Osteocyte (in vitro differentiated cells): Measurements from ENCODE around the gene GNPTAB. TPM values are rescaled to one million over a fixed set of nuclear protein-coding genes. Genes with fewer than 3 reads are reported as not detected.
"Not testable (repeated sequence)": the region's sequence is repeated elsewhere in the genome, so short reads cannot be mapped to it uniquely, and the experiment has no call there.

Experiments used
- DNase-seq: peaks from one replicate; pipeline ENCODE4 v3.0.0; 2021; ENCODE audit warnings: mixed read lengths; ENCODE audit not compliant: unreplicated experiment; ENCODE audit errors: extremely low spot score
- H3K27ac Mint-ChIP-seq: one replicate; pipeline ENCODE4 v1.8.0; 2021; ENCODE audit warnings: mild to moderate bottlenecking, mixed read lengths; ENCODE audit not compliant: unreplicated experiment
- H3K27me3 Mint-ChIP-seq: one replicate; pipeline ENCODE4 v1.8.0; 2021; ENCODE audit warnings: mixed read lengths; ENCODE audit not compliant: unreplicated experiment
- H3K36me3 Mint-ChIP-seq: one replicate; pipeline ENCODE4 v1.8.0; 2021; ENCODE audit warnings: mixed read lengths; ENCODE audit not compliant: unreplicated experiment
- H3K4me1 Mint-ChIP-seq: one replicate; pipeline ENCODE4 v1.8.0; 2021; ENCODE audit warnings: mixed read lengths; ENCODE audit not compliant: unreplicated experiment
- H3K4me3 Mint-ChIP-seq: one replicate; pipeline ENCODE4 v1.8.0; 2021; ENCODE audit warnings: mild to moderate bottlenecking, moderate library complexity, mixed read lengths; ENCODE audit not compliant: unreplicated experiment
- H3K9me3 Mint-ChIP-seq: one replicate; pipeline ENCODE4 v1.8.0; 2021; ENCODE audit warnings: mixed read lengths; ENCODE audit not compliant: unreplicated experiment
- CTCF ChIP-seq: fragments of 200-600 bp; sonication (generic); IDR thresholded peaks from 2 replicates; pipeline ENCODE4 v1.5.0; 2021; ENCODE audit warnings: antibody characterized with exemption, mild to moderate bottlenecking, moderate library complexity
- total RNA-seq: library from RNA; stranded (reverse); gene quantifications from 2 replicates; pipeline ENCODE4 v1.2.1, GENCODE V29; 2021

GNPTAB gene
- total RNA-seq, 1 donor from 2014 or later, result 25.8 TPM

GRCh38 chr12:101876322-101876860, 45.6 kb upstream of the GNPTAB start:
- H3K27ac Mint-ChIP-seq, result peak overlapping the region; percentile 85
- no peaks in the 10 kb centered on the region for H3K9me3 Mint-ChIP-seq
- no peak for TF ChIP-seq CTCF
- DNase-seq, result no peak
- H3K36me3 Mint-ChIP-seq, result no peaks in the 10 kb centered on the region
- H3K27me3 Mint-ChIP-seq, result no peaks in the 10 kb centered on the region
- peaks cover 26% of the 10 kb centered on the region for H3K4me1 Mint-ChIP-seq
- H3K4me3 Mint-ChIP-seq, result peak overlapping the region; percentile 65

GRCh38 chr12:101875162-101875561, 44.4 kb upstream of the GNPTAB start:
- Mint-ChIP-seq H3K9me3 (no peaks in the 10 kb centered on the region), H3K36me3 (no peaks in the 10 kb centered on the region), H3K27ac (peak overlapping the region; percentile 85), H3K4me1 (peaks cover 26% of the 10 kb centered on the region), H3K4me3 (no peak overlapping the region), H3K27me3 (no peaks in the 10 kb centered on the region)
- no peak for DNase-seq
- TF ChIP-seq CTCF, result no peak

GRCh38 chr12:101870925-101871324, 40.2 kb upstream of the GNPTAB start:
- H3K4me3 Mint-ChIP-seq, result no peak overlapping the region

GRCh38 chr12:101867619-101868018, 36.9 kb upstream of the GNPTAB start:
- not testable (repeated sequence) for H3K27ac Mint-ChIP-seq, H3K27me3 Mint-ChIP-seq, DNase-seq, H3K4me1 Mint-ChIP-seq, H3K9me3 Mint-ChIP-seq, H3K4me3 Mint-ChIP-seq, H3K36me3 Mint-ChIP-seq

More at GRCh38 chr12:101870925-101871324, 40.2 kb upstream of the GNPTAB start:
- DNase-seq, result no peak
- Mint-ChIP-seq H3K27ac (no peak overlapping the region), H3K9me3 (no peaks in the 10 kb centered on the region), H3K27me3 (no peaks in the 10 kb centered on the region), H3K4me1 (peaks cover 8% of the 10 kb centered on the region), H3K36me3 (no peaks in the 10 kb centered on the region)
- TF ChIP-seq CTCF, result no peak

- Mint-ChIP-seq H3K9me3 (peaks cover 7% of the 10 kb centered on the region), H3K36me3 (no peaks in the 10 kb centered on the region), H3K4me3 (no peak overlapping the region), H3K27ac (no peak overlapping the region), H3K4me1 (peaks cover 14% of the 10 kb centered on the region), H3K27me3 (no peaks in the 10 kb centered on the region)
- no peak for DNase-seq
- TF ChIP-seq CTCF, result no peak
These were observed 36.0 kb upstream of the GNPTAB start for GRCh38 chr12:101866615-101867373.
